ENCODE results near the gene SKAP1.

Gene SKAP1

DNA sequence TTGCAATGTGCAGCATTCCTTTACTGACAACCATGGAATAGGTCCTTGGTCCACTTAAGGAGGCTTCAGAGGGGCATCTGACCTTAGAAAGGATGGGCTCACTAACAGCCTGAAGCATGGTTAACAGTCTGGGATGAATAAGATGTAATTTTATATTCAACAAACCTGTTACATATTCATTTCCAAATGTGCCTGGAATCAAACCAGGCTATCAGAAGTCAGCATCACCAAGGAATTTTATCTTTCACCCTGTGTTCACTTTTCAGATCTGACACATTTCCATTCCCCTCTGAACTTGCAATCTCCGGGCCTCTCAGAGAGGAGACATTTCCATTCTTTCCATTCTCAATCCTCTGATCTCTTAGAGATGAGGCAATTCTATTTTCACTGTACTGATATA lies 260.1 kb downstream of the SKAP1 start:
- WGBS, 2 experiments: 88 to 91% methylated on average over 1 of the region's 1 CpG
- H3K4me3 ChIP-seq (ENCODE audit: insufficient read depth, low read depth, low read length): no peak overlapping the region
- H3K27ac ChIP-seq (ENCODE audit: insufficient read depth, low read depth, low read length, poor library complexity, severe bottlenecking): no peak overlapping the region
- no peaks in the 10 kb centered on the region for H3K9me3 ChIP-seq (ENCODE audit: control insufficient read depth, low read length)
- no peaks in the 10 kb centered on the region for H3K4me1 ChIP-seq (ENCODE audit: control insufficient read depth, insufficient read depth, low read length)
- H3K36me3 ChIP-seq (ENCODE audit: control insufficient read depth, insufficient read depth, low read length): no peaks in the 10 kb centered on the region
- H3K27me3 ChIP-seq (ENCODE audit: control insufficient read depth, insufficient read depth, low read length, poor library complexity, severe bottlenecking): peaks cover 5% of the 10 kb centered on the region

DNA sequence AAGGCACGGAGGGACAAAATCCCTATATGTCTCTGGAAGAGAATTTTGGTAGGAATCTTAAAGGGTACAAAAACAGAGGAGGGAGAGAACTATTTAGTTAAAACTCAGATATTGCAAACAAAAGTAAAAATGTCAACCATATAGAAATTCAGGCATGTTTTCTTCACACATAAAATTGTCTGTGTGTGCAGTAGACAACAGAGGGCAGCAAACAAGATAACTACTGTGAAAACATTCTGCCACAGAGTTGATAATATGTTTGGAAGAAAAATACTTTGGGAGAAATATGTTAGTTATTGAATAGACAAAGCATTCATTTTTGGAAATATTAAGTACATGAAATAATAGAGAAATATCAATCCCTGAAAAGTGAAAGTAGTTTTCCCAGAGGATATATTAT lies 266.2 kb downstream of the SKAP1 start:
- H3K27me3 ChIP-seq (ENCODE audit: control insufficient read depth, insufficient read depth, low read length, poor library complexity, severe bottlenecking): no peaks in the 10 kb centered on the region
- no peak overlapping the region for H3K27ac ChIP-seq (ENCODE audit: insufficient read depth, low read depth, low read length, poor library complexity, severe bottlenecking)
- H3K4me3 ChIP-seq (ENCODE audit: insufficient read depth, low read depth, low read length): no peak overlapping the region
- H3K36me3 ChIP-seq (ENCODE audit: control insufficient read depth, insufficient read depth, low read length): no peaks in the 10 kb centered on the region
- no peaks in the 10 kb centered on the region for H3K4me1 ChIP-seq (ENCODE audit: control insufficient read depth, insufficient read depth, low read length)
- H3K9me3 ChIP-seq (ENCODE audit: control insufficient read depth, low read length): no peaks in the 10 kb centered on the region
- 100% methylated on average over 1 of the region's 1 CpG; no CpG with 5 or more reads in 1 of the 2 experiments for WGBS, 2 experiments

- WGBS, 2 experiments: 69 to 71% methylated on average over 5 of the region's 5 CpGs
- Histone ChIP-seq H3K4me3 (ENCODE audit: insufficient read depth, low read depth, low read length) (no peak overlapping the region), H3K27ac (ENCODE audit: insufficient read depth, low read depth, low read length, poor library complexity, severe bottlenecking) (no peak overlapping the region)
Observed at GRCh38 chr17:48162946-48163506, 267.0 kb downstream of the SKAP1 start.

GRCh38 chr17:48162306-48162934 lies 267.6 kb downstream of the SKAP1 start:
- Histone ChIP-seq H3K27me3 (ENCODE audit: control insufficient read depth, insufficient read depth, low read length, poor library complexity, severe bottlenecking) (no peaks in the 10 kb centered on the region), H3K4me1 (ENCODE audit: control insufficient read depth, insufficient read depth, low read length) (no peaks in the 10 kb centered on the region), H3K9me3 (ENCODE audit: control insufficient read depth, low read length) (no peaks in the 10 kb centered on the region), H3K36me3 (ENCODE audit: control insufficient read depth, insufficient read depth, low read length) (no peaks in the 10 kb centered on the region), H3K4me3 (ENCODE audit: insufficient read depth, low read depth, low read length) (no peak overlapping the region), H3K27ac (ENCODE audit: insufficient read depth, low read depth, low read length, poor library complexity, severe bottlenecking) (no peak overlapping the region)
- WGBS, 2 experiments: 92 to 93% methylated on average over 4 of the region's 5 CpGs

More at GRCh38 chr17:48162946-48163506, 267.0 kb downstream of the SKAP1 start:
- Histone ChIP-seq H3K9me3 (ENCODE audit: control insufficient read depth, low read length) (no peaks in the 10 kb centered on the region), H3K36me3 (ENCODE audit: control insufficient read depth, insufficient read depth, low read length) (no peaks in the 10 kb centered on the region), H3K4me1 (ENCODE audit: control insufficient read depth, insufficient read depth, low read length) (no peaks in the 10 kb centered on the region), H3K27me3 (ENCODE audit: control insufficient read depth, insufficient read depth, low read length, poor library complexity, severe bottlenecking) (no peaks in the 10 kb centered on the region)

- Histone ChIP-seq H3K4me3 (ENCODE audit: insufficient read depth, low read depth, low read length) (no peak overlapping the region), H3K9me3 (ENCODE audit: control insufficient read depth, low read length) (no peaks in the 10 kb centered on the region), H3K27me3 (ENCODE audit: control insufficient read depth, insufficient read depth, low read length, poor library complexity, severe bottlenecking) (no peaks in the 10 kb centered on the region), H3K27ac (ENCODE audit: insufficient read depth, low read depth, low read length, poor library complexity, severe bottlenecking) (no peak overlapping the region), H3K4me1 (ENCODE audit: control insufficient read depth, insufficient read depth, low read length) (peaks cover 3% of the 10 kb centered on the region), H3K36me3 (ENCODE audit: control insufficient read depth, insufficient read depth, low read length) (no peaks in the 10 kb centered on the region)
- 88 to 100% methylated on average over 2 to 3 of the region's 4 CpGs for WGBS, 2 experiments
Observed at GRCh38 chr17:48161127-48161905, 268.7 kb downstream of the SKAP1 start.

DNA sequence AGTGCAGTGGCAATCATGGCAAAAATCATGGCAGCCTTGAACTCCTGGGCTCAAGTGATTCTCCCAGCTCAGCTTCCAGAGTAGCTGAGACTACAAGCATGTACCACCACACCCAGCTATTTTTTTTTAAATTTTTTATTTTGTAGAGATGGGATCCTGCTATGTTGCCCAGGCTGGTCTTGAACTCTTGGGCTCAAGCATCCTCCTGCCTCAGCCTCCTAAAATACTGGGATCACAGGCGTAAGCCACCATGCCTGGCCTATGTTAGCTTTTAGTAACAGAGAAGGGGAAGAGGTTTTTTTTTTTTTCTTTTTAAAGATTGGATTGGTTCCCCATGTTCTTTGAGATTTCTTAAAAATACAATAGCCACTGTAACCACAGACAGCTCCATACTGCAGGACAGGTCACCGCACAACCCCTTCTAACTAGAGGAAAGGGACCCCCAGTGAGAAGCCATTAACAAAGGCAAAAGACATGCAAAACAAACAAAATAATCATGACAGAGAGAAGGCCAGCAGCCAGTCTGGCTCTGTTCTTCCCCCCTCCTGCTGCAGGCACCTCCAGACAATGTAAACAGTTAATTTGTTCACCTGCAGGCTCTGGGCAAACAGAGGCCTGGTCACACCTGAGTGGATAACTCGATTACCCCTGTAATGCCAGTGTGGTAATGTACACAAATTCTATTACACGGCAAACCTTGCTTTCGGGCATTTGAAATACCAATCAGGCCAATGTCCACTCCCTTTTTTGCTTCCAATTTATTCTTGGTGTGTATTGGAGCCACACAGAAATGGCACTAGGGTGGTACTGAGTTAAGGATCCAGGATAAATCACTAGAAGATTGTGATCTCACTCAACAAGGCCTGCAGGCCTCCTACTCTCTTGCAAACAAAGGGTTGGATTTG lies 269.6 kb downstream of the SKAP1 start:
- Histone ChIP-seq H3K4me1 (ENCODE audit: control insufficient read depth, insufficient read depth, low read length) (peaks cover 6% of the 10 kb centered on the region), H3K4me3 (ENCODE audit: insufficient read depth, low read depth, low read length) (no peak overlapping the region), H3K27ac (ENCODE audit: insufficient read depth, low read depth, low read length, poor library complexity, severe bottlenecking) (no peak overlapping the region), H3K36me3 (ENCODE audit: control insufficient read depth, insufficient read depth, low read length) (no peaks in the 10 kb centered on the region), H3K9me3 (ENCODE audit: control insufficient read depth, low read length) (no peaks in the 10 kb centered on the region), H3K27me3 (ENCODE audit: control insufficient read depth, insufficient read depth, low read length, poor library complexity, severe bottlenecking) (no peaks in the 10 kb centered on the region)
- WGBS, 2 experiments: 26 to 31% methylated on average over 5 of the region's 5 CpGs

DNA sequence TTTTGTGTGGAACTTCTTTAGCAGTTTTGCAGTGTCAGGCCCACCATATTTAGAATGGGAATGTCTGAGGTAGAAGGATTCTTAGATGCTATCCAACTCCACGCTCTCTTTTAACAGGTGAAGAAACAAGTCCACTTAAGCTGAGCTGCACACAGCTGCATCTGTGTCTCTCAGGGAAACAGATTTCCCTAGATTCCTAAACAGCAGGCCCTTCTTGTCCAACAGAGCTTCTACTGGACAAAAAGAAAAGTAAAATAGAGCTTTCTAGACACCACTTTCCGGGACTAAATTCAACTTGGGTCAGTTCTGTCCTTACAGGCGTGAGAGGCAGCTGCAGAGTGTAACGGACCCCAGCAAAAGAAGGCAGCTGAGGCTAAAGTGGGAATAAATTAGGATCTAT lies 270.8 kb downstream of the SKAP1 start:
- Histone ChIP-seq H3K4me1 (ENCODE audit: control insufficient read depth, insufficient read depth, low read length) (peaks cover 6% of the 10 kb centered on the region), H3K27ac (ENCODE audit: insufficient read depth, low read depth, low read length, poor library complexity, severe bottlenecking) (no peak overlapping the region), H3K9me3 (ENCODE audit: control insufficient read depth, low read length) (no peaks in the 10 kb centered on the region), H3K4me3 (ENCODE audit: insufficient read depth, low read depth, low read length) (no peak overlapping the region), H3K27me3 (ENCODE audit: control insufficient read depth, insufficient read depth, low read length, poor library complexity, severe bottlenecking) (no peaks in the 10 kb centered on the region), H3K36me3 (ENCODE audit: control insufficient read depth, insufficient read depth, low read length) (no peaks in the 10 kb centered on the region)
- 86 to 87% methylated on average over 4 of the region's 4 CpGs for WGBS, 2 experiments

GRCh38 chr17:48155889-48156611 lies 274.0 kb downstream of the SKAP1 start:
- 65 to 66% methylated on average over 21 of the region's 21 CpGs for WGBS, 2 experiments

DNA sequence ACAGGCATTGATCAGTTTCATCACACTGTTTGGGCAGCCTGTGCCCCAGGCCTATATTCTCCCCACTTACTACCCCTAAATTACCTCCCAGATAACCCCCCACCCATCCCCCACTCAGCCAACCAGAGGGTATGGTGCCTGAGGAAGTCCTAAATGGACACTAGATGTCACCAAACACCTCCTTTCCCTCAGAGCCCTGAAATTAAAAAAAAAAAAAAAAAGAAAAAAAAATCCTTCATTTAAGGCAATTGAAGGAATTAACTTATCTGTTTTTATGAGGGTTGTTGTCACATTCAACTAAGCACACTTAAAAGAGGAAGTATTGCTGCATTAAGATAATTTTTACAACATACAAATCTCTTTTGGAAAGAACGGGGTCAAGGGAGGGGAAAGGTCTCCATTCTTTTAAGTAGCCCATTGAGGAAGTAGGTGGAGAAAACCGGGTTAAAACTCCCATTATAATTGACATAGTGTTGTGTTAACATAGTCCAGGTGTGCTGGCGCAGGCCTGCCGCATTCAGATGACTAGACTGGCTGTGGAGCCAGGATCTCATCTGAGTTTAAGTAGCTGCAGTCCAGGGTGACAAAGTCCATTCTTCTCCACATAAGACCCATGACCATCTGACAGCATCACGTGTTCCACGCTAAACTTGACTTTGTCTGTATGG lies 276.2 kb downstream of the SKAP1 start:
- H3K4me3 ChIP-seq (ENCODE audit: insufficient read depth, low read depth, low read length): no peak overlapping the region
- no peak overlapping the region for H3K27ac ChIP-seq (ENCODE audit: insufficient read depth, low read depth, low read length, poor library complexity, severe bottlenecking)
- H3K4me1 ChIP-seq (ENCODE audit: control insufficient read depth, insufficient read depth, low read length): peaks cover 10% of the 10 kb centered on the region
- no peaks in the 10 kb centered on the region for H3K27me3 ChIP-seq (ENCODE audit: control insufficient read depth, insufficient read depth, low read length, poor library complexity, severe bottlenecking)
- H3K9me3 ChIP-seq (ENCODE audit: control insufficient read depth, low read length): no peaks in the 10 kb centered on the region
- H3K36me3 ChIP-seq (ENCODE audit: control insufficient read depth, insufficient read depth, low read length): no peaks in the 10 kb centered on the region
- WGBS, 2 experiments: 75 to 79% methylated on average over 5 to 6 of the region's 6 CpGs

More at GRCh38 chr17:48155889-48156611, 274.0 kb downstream of the SKAP1 start:
- no peaks in the 10 kb centered on the region for H3K9me3 ChIP-seq (ENCODE audit: control insufficient read depth, low read length)
- H3K36me3 ChIP-seq (ENCODE audit: control insufficient read depth, insufficient read depth, low read length): no peaks in the 10 kb centered on the region
- no peak overlapping the region for H3K4me3 ChIP-seq (ENCODE audit: insufficient read depth, low read depth, low read length)
- H3K27ac ChIP-seq (ENCODE audit: insufficient read depth, low read depth, low read length, poor library complexity, severe bottlenecking): no peak overlapping the region
- no peaks in the 10 kb centered on the region for H3K27me3 ChIP-seq (ENCODE audit: control insufficient read depth, insufficient read depth, low read length, poor library complexity, severe bottlenecking)
- H3K4me1 ChIP-seq (ENCODE audit: control insufficient read depth, insufficient read depth, low read length): peaks cover 6% of the 10 kb centered on the region

All from ectodermal cell (in vitro differentiated cells).